Measurements from ENCODE around the gene TUB.

DNA sequence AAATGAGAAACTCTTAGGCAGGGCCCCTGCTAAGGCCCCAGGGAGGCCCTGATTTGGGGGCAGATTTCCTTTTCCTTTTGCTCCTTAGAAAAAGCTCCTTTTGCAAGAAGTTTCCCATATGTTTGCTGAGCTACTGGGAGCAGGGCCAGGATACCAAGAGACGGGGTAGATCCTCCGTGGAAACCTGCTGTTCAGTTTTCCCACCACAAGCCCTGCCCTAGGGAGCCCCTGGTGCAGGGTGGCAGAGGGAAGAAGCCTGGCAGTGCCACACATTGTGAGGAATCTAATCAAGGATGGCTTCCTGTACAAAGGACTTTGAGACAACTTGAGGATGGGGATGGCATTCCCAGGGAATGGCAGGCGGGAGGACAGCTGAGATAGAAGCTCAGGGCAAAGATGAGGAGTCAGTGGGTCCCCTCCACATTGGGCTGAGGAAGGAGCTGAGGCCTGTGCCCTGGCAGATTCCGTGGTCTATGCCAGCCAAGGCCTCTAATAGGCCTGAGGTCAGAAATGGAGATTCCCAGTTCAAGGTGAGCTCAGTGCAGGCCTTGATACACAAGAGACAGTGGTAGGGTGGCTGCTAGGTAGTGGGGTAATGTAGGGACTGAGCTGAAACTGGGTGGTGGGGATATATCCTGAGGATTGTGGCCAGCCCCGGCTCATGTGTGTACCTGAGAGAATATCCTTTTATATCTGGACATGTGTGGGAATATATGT is 15.0 kb downstream of the TUB start:
- TF ChIP-seq, protein P1, sequence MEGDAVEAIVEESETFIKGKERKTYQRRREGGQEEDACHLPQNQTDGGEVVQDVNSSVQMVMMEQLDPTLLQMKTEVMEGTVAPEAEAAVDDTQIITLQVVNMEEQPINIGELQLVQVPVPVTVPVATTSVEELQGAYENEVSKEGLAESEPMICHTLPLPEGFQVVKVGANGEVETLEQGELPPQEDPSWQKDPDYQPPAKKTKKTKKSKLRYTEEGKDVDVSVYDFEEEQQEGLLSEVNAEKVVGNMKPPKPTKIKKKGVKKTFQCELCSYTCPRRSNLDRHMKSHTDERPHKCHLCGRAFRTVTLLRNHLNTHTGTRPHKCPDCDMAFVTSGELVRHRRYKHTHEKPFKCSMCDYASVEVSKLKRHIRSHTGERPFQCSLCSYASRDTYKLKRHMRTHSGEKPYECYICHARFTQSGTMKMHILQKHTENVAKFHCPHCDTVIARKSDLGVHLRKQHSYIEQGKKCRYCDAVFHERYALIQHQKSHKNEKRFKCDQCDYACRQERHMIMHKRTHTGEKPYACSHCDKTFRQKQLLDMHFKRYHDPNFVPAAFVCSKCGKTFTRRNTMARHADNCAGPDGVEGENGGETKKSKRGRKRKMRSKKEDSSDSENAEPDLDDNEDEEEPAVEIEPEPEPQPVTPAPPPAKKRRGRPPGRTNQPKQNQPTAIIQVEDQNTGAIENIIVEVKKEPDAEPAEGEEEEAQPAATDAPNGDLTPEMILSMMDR (CRISPR knock-in tag; IDR thresholded peaks at IDR 0.05), result no peak
- TF ChIP-seq ZNF780A (CRISPR knock-in tag; IDR thresholded peaks at IDR 0.05) (no peak), POLR2A (IDR thresholded peaks at IDR 0.05; ENCODE audit: insufficient read depth in 1 of 2, low read depth in 2 of 2, low read length in 2 of 2) (no peak), ADNP (CRISPR knock-in tag; IDR thresholded peaks at IDR 0.05) (no peak), HOXA3 (CRISPR knock-in tag; IDR thresholded peaks at IDR 0.05) (no peak), CEBPB (IDR thresholded peaks at IDR 0.05; ENCODE audit: borderline replicate concordance, low read depth, low read length) (no peak)
- TF ChIP-seq, protein P2, sequence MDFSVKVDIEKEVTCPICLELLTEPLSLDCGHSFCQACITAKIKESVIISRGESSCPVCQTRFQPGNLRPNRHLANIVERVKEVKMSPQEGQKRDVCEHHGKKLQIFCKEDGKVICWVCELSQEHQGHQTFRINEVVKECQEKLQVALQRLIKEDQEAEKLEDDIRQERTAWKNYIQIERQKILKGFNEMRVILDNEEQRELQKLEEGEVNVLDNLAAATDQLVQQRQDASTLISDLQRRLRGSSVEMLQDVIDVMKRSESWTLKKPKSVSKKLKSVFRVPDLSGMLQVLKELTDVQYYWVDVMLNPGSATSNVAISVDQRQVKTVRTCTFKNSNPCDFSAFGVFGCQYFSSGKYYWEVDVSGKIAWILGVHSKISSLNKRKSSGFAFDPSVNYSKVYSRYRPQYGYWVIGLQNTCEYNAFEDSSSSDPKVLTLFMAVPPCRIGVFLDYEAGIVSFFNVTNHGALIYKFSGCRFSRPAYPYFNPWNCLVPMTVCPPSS (IDR thresholded peaks at IDR 0.05), result no peak
- TF ChIP-seq, protein P3, sequence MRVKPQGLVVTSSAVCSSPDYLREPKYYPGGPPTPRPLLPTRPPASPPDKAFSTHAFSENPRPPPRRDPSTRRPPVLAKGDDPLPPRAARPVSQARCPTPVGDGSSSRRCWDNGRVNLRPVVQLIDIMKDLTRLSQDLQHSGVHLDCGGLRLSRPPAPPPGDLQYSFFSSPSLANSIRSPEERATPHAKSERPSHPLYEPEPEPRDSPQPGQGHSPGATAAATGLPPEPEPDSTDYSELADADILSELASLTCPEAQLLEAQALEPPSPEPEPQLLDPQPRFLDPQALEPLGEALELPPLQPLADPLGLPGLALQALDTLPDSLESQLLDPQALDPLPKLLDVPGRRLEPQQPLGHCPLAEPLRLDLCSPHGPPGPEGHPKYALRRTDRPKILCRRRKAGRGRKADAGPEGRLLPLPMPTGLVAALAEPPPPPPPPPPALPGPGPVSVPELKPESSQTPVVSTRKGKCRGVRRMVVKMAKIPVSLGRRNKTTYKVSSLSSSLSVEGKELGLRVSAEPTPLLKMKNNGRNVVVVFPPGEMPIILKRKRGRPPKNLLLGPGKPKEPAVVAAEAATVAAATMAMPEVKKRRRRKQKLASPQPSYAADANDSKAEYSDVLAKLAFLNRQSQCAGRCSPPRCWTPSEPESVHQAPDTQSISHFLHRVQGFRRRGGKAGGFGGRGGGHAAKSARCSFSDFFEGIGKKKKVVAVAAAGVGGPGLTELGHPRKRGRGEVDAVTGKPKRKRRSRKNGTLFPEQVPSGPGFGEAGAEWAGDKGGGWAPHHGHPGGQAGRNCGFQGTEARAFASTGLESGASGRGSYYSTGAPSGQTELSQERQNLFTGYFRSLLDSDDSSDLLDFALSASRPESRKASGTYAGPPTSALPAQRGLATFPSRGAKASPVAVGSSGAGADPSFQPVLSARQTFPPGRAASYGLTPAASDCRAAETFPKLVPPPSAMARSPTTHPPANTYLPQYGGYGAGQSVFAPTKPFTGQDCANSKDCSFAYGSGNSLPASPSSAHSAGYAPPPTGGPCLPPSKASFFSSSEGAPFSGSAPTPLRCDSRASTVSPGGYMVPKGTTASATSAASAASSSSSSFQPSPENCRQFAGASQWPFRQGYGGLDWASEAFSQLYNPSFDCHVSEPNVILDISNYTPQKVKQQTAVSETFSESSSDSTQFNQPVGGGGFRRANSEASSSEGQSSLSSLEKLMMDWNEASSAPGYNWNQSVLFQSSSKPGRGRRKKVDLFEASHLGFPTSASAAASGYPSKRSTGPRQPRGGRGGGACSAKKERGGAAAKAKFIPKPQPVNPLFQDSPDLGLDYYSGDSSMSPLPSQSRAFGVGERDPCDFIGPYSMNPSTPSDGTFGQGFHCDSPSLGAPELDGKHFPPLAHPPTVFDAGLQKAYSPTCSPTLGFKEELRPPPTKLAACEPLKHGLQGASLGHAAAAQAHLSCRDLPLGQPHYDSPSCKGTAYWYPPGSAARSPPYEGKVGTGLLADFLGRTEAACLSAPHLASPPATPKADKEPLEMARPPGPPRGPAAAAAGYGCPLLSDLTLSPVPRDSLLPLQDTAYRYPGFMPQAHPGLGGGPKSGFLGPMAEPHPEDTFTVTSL (CRISPR knock-in tag; IDR thresholded peaks at IDR 0.05; ENCODE audit: borderline replicate concordance), result no peak

All from HepG2 (cell line).